Stimulated activated CD4-positive, alpha-beta T cell treated with anti-CD3 and anti-CD28 coated beads, Interleukin-12 subunit alpha, Interleukin-12 subunit beta, amount 100 ng/mL, for 24 hours (primary cell): Measurements from ENCODE around the gene SNX9.
"Not testable (repeated sequence)": the region's sequence is repeated elsewhere in the genome, so short reads cannot be mapped to it uniquely, and the experiment has no call there.

Experiments
- DNase-seq, 2 experiments: peaks; one replicate each; pipeline ENCODE4 v3.0.0-alpha.2; 2020; ENCODE audit warnings: low read depth in 2 of 2

The SNX9 gene

GRCh38 chr6:157925771-157926170, 102.7 kb downstream of the SNX9 start:
- DNase-seq: no peak

DNA sequence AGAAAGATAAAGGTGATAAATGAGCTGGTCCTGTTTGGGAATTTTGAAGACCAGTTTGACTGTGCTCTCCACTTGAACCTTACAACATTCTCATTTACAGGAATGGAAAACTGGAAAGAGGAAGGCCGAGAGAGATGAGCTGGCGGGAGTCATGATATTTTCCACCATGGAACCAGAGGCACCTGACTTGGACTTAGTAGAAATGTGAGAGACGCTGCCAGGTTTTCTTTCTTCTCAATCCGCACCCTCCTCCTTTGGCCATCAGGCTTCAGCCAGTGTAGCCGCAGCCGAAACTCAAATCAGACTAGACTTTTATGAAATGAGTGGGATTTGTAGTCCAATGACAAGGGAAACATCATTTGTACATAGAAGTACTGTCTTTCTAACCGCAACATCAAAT, 104.0 kb downstream of the SNX9 start:
- DNase-seq: no peak

- DNase-seq: no peak
These were observed 105.4 kb downstream of the SNX9 start for GRCh38 chr6:157928428-157928827.

DNA sequence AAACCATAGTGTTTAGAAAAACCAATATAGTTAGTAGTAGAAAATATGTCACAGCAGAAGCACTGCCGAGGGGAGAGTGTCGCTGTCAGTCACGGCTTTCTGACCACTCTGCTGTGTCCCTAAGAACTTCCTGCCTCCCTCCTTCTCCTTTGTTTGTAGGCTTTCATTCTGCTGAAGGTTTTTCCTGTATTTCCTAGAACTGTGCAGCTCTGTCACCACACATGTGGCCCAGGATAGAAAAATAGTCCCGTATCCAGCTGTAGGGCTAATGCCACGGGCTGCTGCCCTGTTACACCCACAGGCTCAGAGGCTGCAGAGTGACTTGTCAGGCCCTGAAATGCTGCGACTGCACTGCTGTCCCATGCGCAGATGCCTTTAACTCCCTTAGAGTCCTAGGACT, 106.0 kb downstream of the SNX9 start:
- DNase-seq: no peak

GRCh38 chr6:157929765-157930319, 106.8 kb downstream of the SNX9 start:
- no peak for DNase-seq

DNA sequence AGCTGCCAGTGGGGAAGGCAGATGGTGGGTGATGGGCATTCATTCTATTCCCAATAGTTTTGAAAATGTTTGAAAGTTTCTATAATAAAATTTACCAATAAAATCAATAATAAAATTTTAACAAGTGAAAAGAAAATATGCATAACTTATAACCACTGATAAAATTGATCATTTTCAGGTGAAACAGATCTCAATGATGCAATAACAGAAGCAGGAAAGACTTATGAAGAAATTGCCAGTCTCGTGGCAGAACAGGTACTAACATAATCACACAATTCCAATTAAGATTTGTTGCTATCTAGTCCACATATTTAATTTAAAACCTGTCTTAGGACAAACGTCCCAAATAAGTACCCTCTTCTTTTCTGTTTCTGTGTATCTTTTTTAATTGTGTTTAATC, 112.7 kb downstream of the SNX9 start:
- DNase-seq: no peak

DNA sequence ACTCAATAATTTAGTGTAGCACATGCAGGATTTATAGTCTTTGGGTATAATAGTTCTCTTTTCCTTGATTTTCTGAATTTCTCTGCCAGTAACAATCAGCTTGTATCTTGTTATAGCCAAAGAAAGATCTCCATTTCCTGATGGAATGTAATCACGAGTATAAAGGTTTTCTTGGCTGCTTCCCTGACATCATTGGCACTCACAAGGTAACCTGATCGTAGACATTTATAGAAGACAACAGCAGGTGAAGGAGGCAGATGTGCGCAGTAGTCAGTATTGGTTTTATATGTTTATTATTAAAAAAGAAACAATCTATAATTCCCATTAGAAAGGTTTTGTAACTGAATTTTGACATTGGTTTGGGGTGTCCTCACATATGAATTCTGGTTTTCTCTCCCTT, 114.3 kb downstream of the SNX9 start:
- DNase-seq: no peak

GRCh38 chr6:157937916-157938315, 114.9 kb downstream of the SNX9 start:
- DNase-seq: no peak

DNA sequence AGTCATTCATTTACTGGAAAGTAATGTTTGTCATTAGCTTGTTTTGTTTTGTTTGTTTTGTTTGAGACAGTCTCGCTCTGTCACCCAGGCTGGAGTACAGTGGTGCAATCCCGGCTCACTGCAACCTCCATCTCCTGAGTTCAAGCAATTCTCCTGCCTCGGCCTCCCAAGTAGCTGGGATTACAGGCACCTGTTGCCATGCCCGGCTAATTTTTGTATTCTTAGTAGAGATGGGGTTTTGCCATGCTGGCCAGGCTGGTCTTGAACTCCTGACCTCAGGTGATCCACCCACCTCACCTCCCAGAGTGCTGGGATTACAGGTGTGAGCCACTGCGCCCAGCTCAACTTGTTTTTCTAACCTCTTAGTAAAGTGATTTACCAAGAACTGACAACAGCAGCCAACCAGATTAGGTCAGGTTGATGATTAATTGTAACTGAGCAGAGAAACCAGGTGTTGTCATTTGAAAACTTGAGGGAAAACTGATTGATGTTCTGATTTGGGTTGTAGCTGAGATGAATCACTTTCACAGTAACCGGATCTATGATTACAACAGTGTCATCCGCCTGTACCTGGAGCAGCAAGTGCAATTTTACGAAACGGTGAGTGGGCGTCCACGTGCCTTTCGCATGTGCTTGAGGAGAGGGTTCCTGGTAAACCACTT, 117.5 kb downstream of the SNX9 start:
- DNase-seq: peak; percentile 35 to 54

- DNase-seq: no peak
These were observed 118.2 kb downstream of the SNX9 start for GRCh38 chr6:157941101-157941863.

- no peak for DNase-seq
These were observed 119.3 kb downstream of the SNX9 start for GRCh38 chr6:157942351-157942750.

- no peak for DNase-seq
These were observed 120.4 kb downstream of the SNX9 start for GRCh38 chr6:157943249-157943963.

- DNase-seq: no peak
These were observed 120.9 kb downstream of the SNX9 start for GRCh38 chr6:157943964-157944283.

DNA sequence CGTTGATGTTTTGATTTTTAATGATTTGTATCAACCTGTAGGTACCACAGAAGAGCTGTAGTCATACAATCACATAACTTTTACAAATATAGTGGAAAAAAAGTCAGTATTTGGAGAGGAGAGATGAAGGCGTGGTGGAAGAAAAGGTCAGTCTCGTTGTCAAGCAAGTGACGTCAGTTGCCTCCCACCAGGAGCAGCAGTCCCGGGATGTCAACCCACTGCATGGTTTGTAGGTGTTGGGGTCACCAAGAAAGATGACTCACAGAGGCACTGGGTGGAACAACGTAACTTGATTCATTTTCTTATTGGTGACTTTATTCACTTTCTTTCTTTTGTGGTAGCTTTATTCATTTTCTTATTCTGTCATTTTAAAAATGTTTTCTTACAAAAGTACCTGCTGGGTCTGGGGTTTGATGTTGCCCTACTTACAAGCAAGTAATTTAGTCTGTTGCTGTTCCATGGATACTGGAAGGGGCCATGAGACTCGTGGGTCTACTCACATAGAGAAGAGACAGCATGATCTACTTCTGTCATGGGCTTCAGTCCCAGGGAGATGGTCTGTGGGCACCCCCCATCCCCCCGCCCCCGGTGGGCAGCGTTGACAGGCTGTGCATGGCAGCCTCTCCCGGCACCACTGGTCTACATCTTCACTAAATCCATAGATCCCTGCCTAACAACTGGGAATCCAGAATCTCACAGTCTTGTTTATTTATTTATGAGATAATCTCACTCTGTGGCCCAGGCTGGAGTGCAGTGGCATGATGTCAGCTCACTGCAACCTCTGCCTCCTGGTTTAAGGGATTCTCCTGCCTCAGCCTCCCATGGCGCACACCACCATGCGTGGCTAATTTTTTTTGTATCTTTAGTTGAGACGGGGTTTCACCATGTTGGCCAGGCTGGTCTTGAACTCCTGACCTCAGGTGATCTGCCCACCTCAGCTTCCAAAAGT, 122.2 kb downstream of the SNX9 start:
- peak in 1 of 2 experiments; percentile 28 for DNase-seq

GRCh38 chr6:157946053-157946617, 123.1 kb downstream of the SNX9 start:
- DNase-seq: no peak

- no peak for DNase-seq
These were observed 124.0 kb downstream of the SNX9 start for GRCh38 chr6:157946865-157947532.

DNA sequence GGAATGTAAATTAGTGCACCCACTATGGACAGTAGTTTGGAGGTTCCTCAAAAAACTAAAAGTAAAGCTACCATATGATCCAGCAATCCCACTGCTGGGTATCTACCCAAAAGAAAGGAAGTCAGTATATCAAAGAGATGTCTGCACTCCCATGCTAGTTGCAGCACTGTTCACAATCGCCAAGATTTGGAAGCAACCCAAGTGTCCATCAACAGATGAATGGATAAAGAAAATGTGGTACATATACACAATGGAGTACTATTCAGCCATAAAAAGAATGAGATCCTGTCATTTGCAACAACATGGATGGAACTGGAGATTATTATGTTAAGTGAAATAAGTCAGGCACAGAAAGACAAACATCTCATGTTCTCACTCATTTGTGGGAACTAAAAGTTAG, 127.9 kb downstream of the SNX9 start:
- not testable (repeated sequence) for DNase-seq

GRCh38 chr6:157951828-157952227, 128.8 kb downstream of the SNX9 start:
- DNase-seq: no peak

- no peak for DNase-seq
These were observed 129.9 kb downstream of the SNX9 start for GRCh38 chr6:157952861-157953351.

GRCh38 chr6:157953580-157954091, 130.6 kb downstream of the SNX9 start:
- DNase-seq: no peak
